Gastrocnemius medialis (tissue), 4 donors: Measurements from ENCODE around the gene FCER1G. TPM values are rescaled to one million over a fixed set of nuclear protein-coding genes. Genes with fewer than 3 reads are reported as not detected.
A peak's percentile ranks its signal among the peaks of the same experiment; 100 is the strongest.
"Not testable (repeated sequence)": the region's sequence is repeated elsewhere in the genome, so short reads cannot be mapped to it uniquely, and the experiment has no call there.

Experiments used
- ATAC-seq, 2 donors: fragments of 150-250 bp; one replicate each; pipeline ENCODE4 v1.9.1; 2016
- DNase-seq, 2 donors: peaks; one replicate each; pipeline ENCODE4 v3.0.0-alpha.2; 2019
- H3K27ac ChIP-seq, 4 donors: fragments of 200-600 bp; sonication (generic); 1 replicate in 1 of 4; 2 replicates in 3 of 4; pipeline ENCODE4 v1.5.1; 2016 to 2018; ENCODE audit warnings: mild to moderate bottlenecking in 2 of 4, moderate library complexity in 1 of 4
- H3K27me3 ChIP-seq, 3 donors: fragments of 200-600 bp; sonication (generic) in 2 of 3; 1 replicate in 1 of 3; 2 replicates in 2 of 3; pipeline versions ENCODE4 v1.5.1 to v1.6.0; 2016 to 2019; ENCODE audit warnings: mild to moderate bottlenecking in 1 of 3, moderate library complexity in 1 of 3
- H3K36me3 ChIP-seq, 2 donors: fragments of 200-600 bp; sonication (generic) in 1 of 2; one replicate each; pipeline ENCODE4 v1.5.1; 2017 to 2018
- H3K4me1 ChIP-seq, 2 donors: fragments of 200-600 bp; sonication (generic) in 1 of 2; one replicate each; pipeline ENCODE4 v1.5.1; 2016 to 2017; ENCODE audit warnings: mild to moderate bottlenecking in 2 of 2
- H3K4me3 ChIP-seq, 4 donors: fragments of 200-600 bp; sonication (generic) in 3 of 4; 1 replicate in 1 of 4; 2 replicates in 3 of 4; pipeline ENCODE4 v1.5.1; 2016 to 2019; ENCODE audit warnings: mild to moderate bottlenecking in 2 of 4
- H3K9me3 ChIP-seq, 3 donors: fragments of 200-600 bp; sonication (generic) in 2 of 3; 1 replicate in 1 of 3; 2 replicates in 2 of 3; pipeline ENCODE4 v1.5.1; 2016 to 2019
- POLR2A ChIP-seq, 2 donors: fragments of 450-650 bp; IDR thresholded peaks; one replicate each; pipeline ENCODE4 v1.6.1; 2017; ENCODE audit warnings: antibody characterized with exemption in 2 of 2, mild to moderate bottlenecking in 2 of 2, moderate library complexity in 2 of 2
- in situ Hi-C, 4 donors: fragments of 200-750 bp; cut with MboI; loops; one replicate each; pipeline versions ENCODE4 v1.15.0 to v1.8.0; 2017; ENCODE audit warnings: low sequenced_read_pairs in 4 of 4
- intact Hi-C: fragments of 100-400 bp; cut with DNase I; formaldehyde crosslinking; loops from one replicate; pipeline ENCODE4 v1.15.1; 2023; ENCODE audit warnings: low total_unique reads
- total RNA-seq, 4 donors: library from RNA; depleted of rRNA; stranded (reverse); fragments of >200 nt; gene quantifications; one replicate each; pipeline versions ENCODE4 v1.1.0 to v1.2.3, GENCODE V29; 2016
- TF ChIP-seq, protein P1 (sequence below), 5 experiments: fragments of 450-650 bp in 3 of 5; fragments of 200-600 bp in 2 of 5; sonication (generic) in 2 of 5; IDR thresholded peaks in 4 of 5; conservative IDR thresholded peaks in 1 of 5; 1 replicate in 4 of 5; 2 replicates in 1 of 5; pipeline ENCODE4 v1.5.1; 2016 to 2019; ENCODE audit warnings: antibody characterized with exemption in 5 of 5, mild to moderate bottlenecking in 3 of 5, moderate library complexity in 3 of 5

FCER1G gene
- total RNA-seq, 4 donors from 2014 or later, result 4.2 to 20.4 (median 18.5) TPM

GRCh38 chr1:161219078-161219892, 4.2 kb downstream of the FCER1G start:
- in situ Hi-C loops, result loop anchor here in 2 of 4 donors (25.0 kb wide), 1 partner anchor 518 kb away; the partner anchor contains the start of gene DUSP12 (in 2 of the 2)
- ATAC-seq, result no peak
- DNase-seq, result no peak

GRCh38 chr1:161220002-161220401, 4.9 kb downstream of the FCER1G start:
- no peak overlapping the region for H3K27ac ChIP-seq
- H3K4me1 ChIP-seq, result peaks cover 0 to under 1% of the 10 kb centered on the region in 2 donors
- ATAC-seq (no peak), DNase-seq (no peak)
- no peak for TF ChIP-seq POLR2A (IDR thresholded peaks at IDR 0.05)
- TF ChIP-seq, protein P1, sequence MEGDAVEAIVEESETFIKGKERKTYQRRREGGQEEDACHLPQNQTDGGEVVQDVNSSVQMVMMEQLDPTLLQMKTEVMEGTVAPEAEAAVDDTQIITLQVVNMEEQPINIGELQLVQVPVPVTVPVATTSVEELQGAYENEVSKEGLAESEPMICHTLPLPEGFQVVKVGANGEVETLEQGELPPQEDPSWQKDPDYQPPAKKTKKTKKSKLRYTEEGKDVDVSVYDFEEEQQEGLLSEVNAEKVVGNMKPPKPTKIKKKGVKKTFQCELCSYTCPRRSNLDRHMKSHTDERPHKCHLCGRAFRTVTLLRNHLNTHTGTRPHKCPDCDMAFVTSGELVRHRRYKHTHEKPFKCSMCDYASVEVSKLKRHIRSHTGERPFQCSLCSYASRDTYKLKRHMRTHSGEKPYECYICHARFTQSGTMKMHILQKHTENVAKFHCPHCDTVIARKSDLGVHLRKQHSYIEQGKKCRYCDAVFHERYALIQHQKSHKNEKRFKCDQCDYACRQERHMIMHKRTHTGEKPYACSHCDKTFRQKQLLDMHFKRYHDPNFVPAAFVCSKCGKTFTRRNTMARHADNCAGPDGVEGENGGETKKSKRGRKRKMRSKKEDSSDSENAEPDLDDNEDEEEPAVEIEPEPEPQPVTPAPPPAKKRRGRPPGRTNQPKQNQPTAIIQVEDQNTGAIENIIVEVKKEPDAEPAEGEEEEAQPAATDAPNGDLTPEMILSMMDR (IDR thresholded peaks at IDR 0.05 in 4 of 5, conservative IDR thresholded peaks at IDR 0.05 in 1 of 5), result no peak
- H3K4me3 ChIP-seq, result no peak overlapping the region
- no peaks in the 10 kb centered on the region for H3K27me3 ChIP-seq
- in situ Hi-C loops, result loop anchor here (10.0 to 25.0 kb wide), 4 partner anchors 45 to 517 kb away; partner anchors contain the start of genes DUSP12 (in 2 of the 4), B4GALT3 (in 1 of the 4) and SDHC (in 1 of the 4)
- H3K36me3 ChIP-seq, result no peaks in the 10 kb centered on the region
- intact Hi-C loops, result no loop called here
- no peaks in the 10 kb centered on the region for H3K9me3 ChIP-seq

More at GRCh38 chr1:161219078-161219892, 4.2 kb downstream of the FCER1G start:
- no peak overlapping the region for H3K4me3 ChIP-seq
- no peaks in the 10 kb centered on the region for H3K4me1 ChIP-seq
- no peak overlapping the region for H3K27ac ChIP-seq
- H3K27me3 ChIP-seq, result no peaks in the 10 kb centered on the region
- TF ChIP-seq, protein P1 (IDR thresholded peaks at IDR 0.05 in 4 of 5, conservative IDR thresholded peaks at IDR 0.05 in 1 of 5), result no peak
- TF ChIP-seq POLR2A (IDR thresholded peaks at IDR 0.05), result no peak
- intact Hi-C loops, result no loop called here
- H3K36me3 ChIP-seq, result peaks cover 0 to 5% of the 10 kb centered on the region in 2 donors
- no peaks in the 10 kb centered on the region for H3K9me3 ChIP-seq

DNA sequence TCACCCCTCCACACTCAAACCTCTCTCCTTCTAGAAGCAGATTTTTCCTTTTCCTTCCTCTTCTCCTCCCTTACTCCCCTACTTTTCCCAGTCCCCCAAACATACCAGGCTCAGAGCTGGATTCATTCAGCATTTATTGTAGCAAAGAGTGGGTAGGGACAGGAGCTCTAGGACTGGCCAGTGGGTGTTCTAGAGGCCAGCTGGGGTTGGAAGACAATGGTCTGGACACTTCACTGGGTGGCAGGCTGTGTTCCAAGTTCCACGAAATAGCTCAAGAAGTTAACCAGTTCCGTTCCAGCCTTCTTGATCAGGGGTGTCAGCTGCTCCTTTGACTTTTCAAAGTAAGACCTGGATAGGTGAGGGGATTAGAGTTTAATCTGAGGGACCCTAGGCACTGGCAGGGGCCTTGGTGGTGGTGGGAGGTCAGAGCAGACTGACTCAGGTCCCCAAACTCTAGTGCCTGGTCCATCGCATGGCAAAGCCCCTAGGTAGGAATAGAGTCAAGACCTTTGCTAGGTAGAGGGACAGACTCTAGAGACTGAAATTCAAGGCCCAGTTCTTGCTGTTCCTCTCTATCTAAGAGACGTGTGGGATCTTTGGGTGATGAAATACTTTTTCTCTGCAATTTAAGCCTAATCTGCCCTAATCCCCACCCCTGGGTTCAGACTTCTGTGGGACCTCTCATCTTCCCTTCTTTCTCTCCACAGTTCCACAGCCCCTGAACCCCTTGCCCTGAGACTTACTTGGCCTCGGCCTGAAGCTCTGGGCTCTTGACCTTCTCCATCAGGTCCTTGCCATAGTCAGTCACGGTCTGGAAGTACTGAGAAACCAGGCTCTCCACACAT, 7.3 kb downstream of the FCER1G start:
- intact Hi-C loops (no loop called here), in situ Hi-C loops (loop anchor here (10.0 to 25.0 kb wide), 4 partner anchors 48 to 515 kb away; partner anchors contain the start of genes DUSP12 (in 2 of the 4), B4GALT3 (in 1 of the 4) and SDHC (in 1 of the 4))
- no peaks in the 10 kb centered on the region for H3K36me3 ChIP-seq
- DNase-seq (no peak), ATAC-seq (no peak)
- H3K4me3 ChIP-seq, result no peak overlapping the region
- no peaks in the 10 kb centered on the region for H3K9me3 ChIP-seq
- no peaks in the 10 kb centered on the region for H3K27me3 ChIP-seq
- TF ChIP-seq, protein P1 (IDR thresholded peaks at IDR 0.05 in 4 of 5, conservative IDR thresholded peaks at IDR 0.05 in 1 of 5), result no peak
- no peak for TF ChIP-seq POLR2A (IDR thresholded peaks at IDR 0.05)
- H3K4me1 ChIP-seq, result peaks cover 14 to 17% of the 10 kb centered on the region in 2 donors
- no peak overlapping the region for H3K27ac ChIP-seq

DNA sequence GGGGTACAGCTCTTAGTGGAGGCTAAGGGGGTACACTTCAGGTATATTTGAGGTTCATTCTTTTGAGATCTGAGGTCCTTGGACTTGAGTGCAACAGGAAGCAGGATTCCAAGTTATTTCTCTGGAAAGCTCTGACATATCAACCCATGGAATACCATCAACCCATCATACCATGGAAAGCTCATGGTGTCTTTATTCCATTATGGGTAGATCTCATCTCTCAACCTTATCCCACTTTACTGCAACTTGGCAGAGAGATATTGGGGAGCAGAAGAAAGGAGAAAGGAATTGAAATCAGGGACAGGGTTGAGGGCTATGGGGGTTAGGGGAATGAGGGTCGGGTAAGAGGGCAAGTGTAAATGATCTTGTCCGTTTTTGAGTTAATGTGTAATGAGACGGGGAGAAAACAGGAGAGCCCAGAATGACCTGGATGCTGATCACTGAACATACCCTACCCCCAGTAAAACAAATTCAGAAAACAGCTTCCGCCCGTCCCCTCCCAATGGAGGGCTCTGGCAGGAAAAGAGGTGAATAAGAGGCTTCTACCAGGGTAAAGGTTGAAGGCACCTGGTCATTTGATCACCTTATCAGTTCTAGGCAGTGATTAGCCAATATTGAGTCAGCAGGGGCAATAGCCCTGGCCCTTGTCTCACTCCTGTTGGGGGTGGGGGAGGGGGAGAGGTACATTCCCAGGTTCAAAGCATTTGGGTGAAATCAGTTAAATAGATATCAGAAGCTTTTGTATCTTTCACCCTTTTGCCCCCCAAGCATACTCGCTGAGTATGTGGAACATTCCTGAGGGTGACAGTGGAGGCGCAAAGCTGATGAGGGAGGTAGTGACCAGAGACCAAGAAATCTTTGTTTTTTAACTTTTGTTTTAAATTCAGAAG, 9.0 kb downstream of the FCER1G start:
- in situ Hi-C loops, result loop anchor here (10.0 to 25.0 kb wide), 4 partner anchors 49 to 513 kb away; partner anchors contain the start of genes DUSP12 (in 2 of the 4), B4GALT3 (in 1 of the 4) and SDHC (in 1 of the 4)
- intact Hi-C loops, result loop anchor here (2.0 kb wide), 1 partner anchor 31 kb away; no protein-coding TSS in a partner anchor
- H3K4me1 ChIP-seq, result peaks cover 14 to 21% of the 10 kb centered on the region in 2 donors
- H3K27ac ChIP-seq, result no peak overlapping the region
- H3K4me3 ChIP-seq, result no peak overlapping the region
- no peaks in the 10 kb centered on the region for H3K9me3 ChIP-seq
- no peak for DNase-seq
- no peak for ATAC-seq
- TF ChIP-seq, protein P1 (IDR thresholded peaks at IDR 0.05 in 4 of 5, conservative IDR thresholded peaks at IDR 0.05 in 1 of 5), result no peak
- no peak for TF ChIP-seq POLR2A (IDR thresholded peaks at IDR 0.05)
- peaks cover 0 to 11% of the 10 kb centered on the region in 2 donors for H3K36me3 ChIP-seq
- no peaks in the 10 kb centered on the region for H3K27me3 ChIP-seq

- H3K36me3 ChIP-seq, result peaks cover 0 to 18% of the 10 kb centered on the region in 2 donors
- DNase-seq, ATAC-seq, H3K4me3 ChIP-seq, H3K27me3 ChIP-seq, H3K9me3 ChIP-seq: not testable (repeated sequence)
- in situ Hi-C loops (loop anchor here (5.0 to 25.0 kb wide), 6 partner anchors 50 to 513 kb away; partner anchors contain the start of genes DUSP12 (in 2 of the 4), B4GALT3 (in 1 of the 4) and SDHC (in 1 of the 4)), intact Hi-C loops (loop anchor here (1.0 to 5.0 kb wide), 3 partner anchors 15 to 107 kb away; partner anchors contain the start of genes NIT1 and PFDN2)
- H3K27ac ChIP-seq, result peak overlapping the region in 2 of 4 donors; percentile 68 to 84
- H3K4me1 ChIP-seq, result peaks cover 14 to 21% of the 10 kb centered on the region in 2 donors
Observed at GRCh38 chr1:161224695-161225087, 9.6 kb downstream of the FCER1G start.
